Keratinocyte (primary cell): ENCODE data around the gene CIT. TPM values are rescaled to one million over a fixed set of nuclear protein-coding genes. Genes with fewer than 3 reads are reported as not detected.
A peak's percentile ranks its signal among the peaks of the same experiment; 100 is the strongest.

Source experiments
- DNase-seq: peaks from one replicate; pipeline ENCODE4 v3.0.0-alpha.2; 2011; ENCODE audit warnings: low read depth, missing footprints, low spot score
- FAIRE-seq: peaks from 2 replicates; lab custom pipeline; 2011; peaks lifted over from hg19 to GRCh38; lab: Jason Lieb, UNC
- H2AFZ ChIP-seq: 2 replicates; pipeline ENCODE4 v1.6.0; 2012; ENCODE audit warnings: low read length, control low read depth, inconsistent platforms; ENCODE audit not compliant: control insufficient read depth
- H3K27ac ChIP-seq: 2 replicates; pipeline ENCODE4 v1.5.1; 2011; ENCODE audit warnings: low read length; ENCODE audit not compliant: control insufficient read depth, insufficient read depth
- H3K27me3 ChIP-seq: 3 replicates; pipeline ENCODE4 v1.6.0; 2011; ENCODE audit warnings: low read length; ENCODE audit not compliant: control insufficient read depth, insufficient read depth; ENCODE audit errors: extremely low read depth
- H3K36me3 ChIP-seq, 2 experiments: 2 replicates in 1 of 2; 3 replicates in 1 of 2; pipeline ENCODE4 v1.5.1; 2011; ENCODE audit warnings: low read length in 2 of 2, mild to moderate bottlenecking in 1 of 2; ENCODE audit not compliant: control insufficient read depth in 2 of 2, insufficient read depth in 2 of 2; ENCODE audit errors: extremely low read depth in 1 of 2
- H3K4me1 ChIP-seq: 3 replicates; pipeline ENCODE4 v1.5.1; 2011; ENCODE audit warnings: low read length; ENCODE audit not compliant: control insufficient read depth, insufficient read depth; ENCODE audit errors: extremely low read depth
- H3K4me2 ChIP-seq: 3 replicates; pipeline ENCODE4 v1.6.0; 2011; ENCODE audit warnings: low read depth, low read length; ENCODE audit not compliant: control insufficient read depth, insufficient read depth; ENCODE audit errors: extremely low read depth
- H3K4me3 ChIP-seq, 3 experiments: fragments of 200-600 bp in 1 of 3; sonication (generic) in 1 of 3; 2 replicates in 2 of 3; 3 replicates in 1 of 3; pipeline ENCODE4 v1.5.1; 2011 to 2016; ENCODE audit warnings: low read length in 3 of 3, mild to moderate bottlenecking in 3 of 3, control low read depth in 2 of 3, inconsistent platforms in 1 of 3, low read depth in 1 of 3, mixed read lengths in 1 of 3, mixed run types in 1 of 3, moderate library complexity in 1 of 3; ENCODE audit not compliant: control insufficient read depth in 2 of 3, insufficient read depth in 2 of 3; ENCODE audit errors: extremely low read depth in 1 of 3
- H3K79me2 ChIP-seq: 2 replicates; pipeline ENCODE4 v1.6.0; 2012; ENCODE audit warnings: low read length; ENCODE audit not compliant: control insufficient read depth, insufficient read depth
- H3K9ac ChIP-seq: 3 replicates; pipeline ENCODE4 v1.6.0; 2011; ENCODE audit warnings: low read length; ENCODE audit not compliant: control insufficient read depth, insufficient read depth; ENCODE audit errors: extremely low read depth
- H3K9me1 ChIP-seq: 3 replicates; pipeline ENCODE4 v1.6.0; 2011; ENCODE audit warnings: low read length; ENCODE audit not compliant: control insufficient read depth, insufficient read depth; ENCODE audit errors: extremely low read depth
- H3K9me3 ChIP-seq: 2 replicates; pipeline ENCODE4 v1.5.1; 2012; ENCODE audit warnings: low read depth, low read length; ENCODE audit not compliant: control insufficient read depth
- H4K20me1 ChIP-seq: 3 replicates; pipeline ENCODE4 v1.6.0; 2011; ENCODE audit warnings: low read length; ENCODE audit not compliant: control insufficient read depth, insufficient read depth; ENCODE audit errors: extremely low read depth
- CTCF ChIP-seq, 3 experiments: IDR thresholded peaks in 1 of 3; conservative IDR thresholded peaks in 1 of 3; optimal IDR thresholded peaks in 1 of 3; 2 replicates in 2 of 3; 3 replicates in 1 of 3; pipeline versions ENCODE3 to v1.5.1; 2011; ENCODE audit warnings: low read length in 3 of 3, mild to moderate bottlenecking in 3 of 3, moderate library complexity in 2 of 3, control low read depth in 1 of 3, inconsistent platforms in 1 of 3; ENCODE audit not compliant: insufficient read depth in 2 of 3; ENCODE audit errors: extremely low read depth in 1 of 3
- EZH2 ChIP-seq: IDR thresholded peaks from one replicate; pipeline ENCODE4 v1.6.1; 2012; ENCODE audit warnings: inconsistent platforms, mild to moderate bottlenecking, low read length, moderate library complexity
- dilution Hi-C: fragments of 300-500 bp; cut with MboI; formaldehyde crosslinking; loops from one replicate; pipeline ENCODE4 v1.7.0; 2020; ENCODE audit warnings: low sequenced_read_pairs; ENCODE audit not compliant: extremely low pct_ligation_motif_present
- polyA plus RNA-seq, 5 experiments: library from polyadenylated mRNA; depleted of rRNA in 3 of 5; stranded (reverse) in 3 of 5; stranded (forward) in 1 of 5; unstranded in 1 of 5; fragments of >200 nt; gene quantifications; 1 replicate in 1 of 5; 2 replicates in 3 of 5; 3 replicates in 1 of 5; pipeline versions ENCODE4 v1.2.1 to v1.2.3, GENCODE V29; 2011 to 2012; ENCODE audit warnings: missing spikeins in 2 of 5, low read depth in 1 of 5, low replicate concordance in 1 of 5

The CIT gene
- polyA plus RNA-seq, 1 donor (not counting 4 experiments of a cell fraction or from before 2014, with no cell fraction given): 6.2 TPM

DNA sequence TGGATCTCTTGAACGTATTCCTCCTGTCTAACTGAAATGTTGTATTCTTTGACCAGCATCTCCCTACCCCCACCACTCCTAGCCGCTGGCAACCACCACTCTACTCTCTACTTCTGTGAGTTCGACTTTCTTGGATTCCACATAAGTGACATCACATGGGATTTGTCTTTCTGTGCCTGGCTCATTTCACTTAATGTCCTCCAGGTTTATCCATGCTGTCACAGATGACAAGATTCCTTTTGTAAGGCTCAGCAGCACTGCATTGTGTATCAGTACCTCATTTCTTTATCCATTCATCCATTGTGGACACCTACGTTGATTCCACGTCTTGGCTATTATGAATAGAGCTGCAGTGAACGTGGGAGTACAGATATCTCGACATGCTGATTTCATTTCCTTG, 198.7 kb downstream of the CIT start:
- Histone ChIP-seq H3K27ac (no peak overlapping the region), H3K36me3 (peaks cover 43 to 52% of the 10 kb centered on the region in 2 experiments), H4K20me1 (no peaks in the 10 kb centered on the region), H3K27me3 (no peaks in the 10 kb centered on the region), H3K4me3 (no peak overlapping the region), H3K9ac (no peak overlapping the region), H3K79me2 (no peaks in the 10 kb centered on the region), H2AFZ (no peak overlapping the region), H3K4me2 (no peak overlapping the region), H3K9me1 (no peaks in the 10 kb centered on the region), H3K4me1 (no peaks in the 10 kb centered on the region), H3K9me3 (no peaks in the 10 kb centered on the region)
- no peak for FAIRE-seq
- dilution Hi-C loops: no loop called here
- TF ChIP-seq CTCF (optimal IDR thresholded peaks at IDR 0.05 in 1 of 3, IDR thresholded peaks at IDR 0.05 in 1 of 3, conservative IDR thresholded peaks at IDR 0.05 in 1 of 3; ENCODE audit: extremely low read depth in 1 of 3, insufficient read depth in 2 of 3, low read length in 3 of 3) (no peak), EZH2 (no peak)
- DNase-seq: no peak

DNA sequence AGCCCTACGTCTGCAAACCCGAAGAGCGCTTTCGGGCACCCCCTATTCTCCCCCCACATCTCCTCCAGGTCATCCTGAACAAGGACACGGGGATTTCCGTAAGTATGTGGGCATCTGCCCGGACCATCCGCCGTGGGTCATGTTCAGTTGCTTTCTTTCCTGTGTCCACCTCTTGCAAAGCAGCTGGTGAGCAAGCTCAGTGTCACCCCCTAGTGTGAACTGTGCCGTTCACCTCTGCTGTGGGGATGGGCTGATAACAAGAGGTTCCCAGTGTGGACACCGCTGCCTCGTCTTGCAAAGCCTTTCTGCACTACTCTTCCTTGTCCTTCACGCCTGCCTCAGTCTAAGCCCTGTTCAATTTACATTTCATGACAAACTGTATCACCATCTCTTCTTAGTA, 200.5 kb downstream of the CIT start:
- Histone ChIP-seq H3K27me3 (no peaks in the 10 kb centered on the region), H3K4me2 (no peak overlapping the region), H3K4me3 (no peak overlapping the region), H3K36me3 (peaks cover 49 to 58% of the 10 kb centered on the region in 2 experiments), H2AFZ (no peak overlapping the region), H3K9ac (no peak overlapping the region), H3K27ac (no peak overlapping the region), H3K4me1 (no peaks in the 10 kb centered on the region), H3K79me2 (peaks cover 2% of the 10 kb centered on the region), H4K20me1 (no peaks in the 10 kb centered on the region), H3K9me3 (no peaks in the 10 kb centered on the region), H3K9me1 (no peaks in the 10 kb centered on the region)
- TF ChIP-seq EZH2: no peak
- TF ChIP-seq CTCF (optimal IDR thresholded peaks at IDR 0.05 in 1 of 3, IDR thresholded peaks at IDR 0.05 in 1 of 3, conservative IDR thresholded peaks at IDR 0.05 in 1 of 3; ENCODE audit: extremely low read depth in 1 of 3, insufficient read depth in 2 of 3, low read length in 3 of 3): peak in 1 of 3 experiments; percentile 20
- DNase-seq (no peak), FAIRE-seq (no peak)
- dilution Hi-C loops: no loop called here
